ENCODE data around the gene AOPEP. TPM values are rescaled to one million over a fixed set of nuclear protein-coding genes. Genes with fewer than 3 reads are reported as not detected.
"Not testable (repeated sequence)": the region's sequence is repeated elsewhere in the genome, so short reads cannot be mapped to it uniquely, and the experiment has no call there.

Gene AOPEP
- total RNA-seq, 2 experiments from 2014 or later, result 6.9 to 7.0 TPM

DNA sequence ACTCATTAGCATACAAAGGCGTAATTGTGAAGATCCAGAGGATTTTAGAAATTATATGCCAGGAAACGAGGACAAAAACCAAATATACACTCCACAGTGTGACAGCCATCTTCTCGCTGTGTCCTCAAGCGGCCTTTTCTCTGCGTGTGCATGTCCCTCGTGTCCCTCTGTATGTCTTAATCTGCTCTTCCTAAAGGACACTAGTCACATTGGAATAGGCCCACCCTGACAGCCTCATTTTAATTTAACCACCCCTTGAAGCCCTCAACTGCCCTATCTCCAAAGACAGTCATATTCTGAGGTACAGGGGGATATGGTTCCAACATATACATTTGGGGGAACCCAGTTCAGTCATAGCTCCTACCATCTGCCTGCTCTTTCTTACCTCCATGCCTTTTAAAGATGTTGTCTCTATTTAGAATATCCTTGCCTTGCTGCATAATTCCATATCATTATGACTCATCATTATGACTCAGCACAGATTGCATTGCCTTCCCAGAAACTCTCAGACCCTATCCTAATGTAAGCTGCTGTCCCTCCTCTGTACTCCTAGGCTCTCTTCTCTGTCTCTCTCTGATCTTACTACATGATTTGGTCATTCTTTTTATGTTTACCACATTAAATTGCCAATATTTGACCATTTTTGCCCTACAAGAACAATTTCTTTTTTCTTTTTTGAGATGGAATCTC lies 210.9 kb downstream of the AOPEP start:
- H3K27me3 ChIP-seq (ENCODE audit: control insufficient read depth in 1 of 2, insufficient read depth in 2 of 2, low read length in 2 of 2), result no peaks in the 10 kb centered on the region
- no peak for DNase-seq
- H3K9me3 ChIP-seq (ENCODE audit: control insufficient read depth in 1 of 2, insufficient read depth in 1 of 2, low read length in 2 of 2), result no peaks in the 10 kb centered on the region
- intact Hi-C loops (cut with DNase I, micrococcal nuclease), result no loop called here
- CTCF ChIA-PET, result no interaction called here
- H3K9me3 Mint-ChIP-seq, result no peaks in the 10 kb centered on the region
- POLR2A ChIA-PET, result interaction anchor here (1.2 kb wide), 1 partner anchor 154 kb away, joined by 3 read pairs; no protein-coding TSS in a partner anchor
- no peaks in the 10 kb centered on the region for H3K36me3 ChIP-seq (ENCODE audit: insufficient read depth, low read length)
- no peak for ATAC-seq (ENCODE audit: poor library complexity)
- H3K4me1 ChIP-seq (ENCODE audit: insufficient read depth, low read length), result no peaks in the 10 kb centered on the region
- no peak overlapping the region for H3K4me3 Mint-ChIP-seq
- no peaks in the 10 kb centered on the region for H3K4me1 Mint-ChIP-seq (ENCODE audit: low read depth)
- TF ChIP-seq, protein P1, sequence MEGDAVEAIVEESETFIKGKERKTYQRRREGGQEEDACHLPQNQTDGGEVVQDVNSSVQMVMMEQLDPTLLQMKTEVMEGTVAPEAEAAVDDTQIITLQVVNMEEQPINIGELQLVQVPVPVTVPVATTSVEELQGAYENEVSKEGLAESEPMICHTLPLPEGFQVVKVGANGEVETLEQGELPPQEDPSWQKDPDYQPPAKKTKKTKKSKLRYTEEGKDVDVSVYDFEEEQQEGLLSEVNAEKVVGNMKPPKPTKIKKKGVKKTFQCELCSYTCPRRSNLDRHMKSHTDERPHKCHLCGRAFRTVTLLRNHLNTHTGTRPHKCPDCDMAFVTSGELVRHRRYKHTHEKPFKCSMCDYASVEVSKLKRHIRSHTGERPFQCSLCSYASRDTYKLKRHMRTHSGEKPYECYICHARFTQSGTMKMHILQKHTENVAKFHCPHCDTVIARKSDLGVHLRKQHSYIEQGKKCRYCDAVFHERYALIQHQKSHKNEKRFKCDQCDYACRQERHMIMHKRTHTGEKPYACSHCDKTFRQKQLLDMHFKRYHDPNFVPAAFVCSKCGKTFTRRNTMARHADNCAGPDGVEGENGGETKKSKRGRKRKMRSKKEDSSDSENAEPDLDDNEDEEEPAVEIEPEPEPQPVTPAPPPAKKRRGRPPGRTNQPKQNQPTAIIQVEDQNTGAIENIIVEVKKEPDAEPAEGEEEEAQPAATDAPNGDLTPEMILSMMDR (IDR thresholded peaks at IDR 0.05), result no peak
- H3K4me3 ChIP-seq (ENCODE audit: low read length), result no peak overlapping the region
- H3K27ac ChIP-seq (ENCODE audit: low read depth in 1 of 2, low read length in 2 of 2), result no peak overlapping the region
- H3K27me3 Mint-ChIP-seq, result no peaks in the 10 kb centered on the region
- peaks cover 4% of the 10 kb centered on the region for H3K36me3 Mint-ChIP-seq (ENCODE audit: low read depth)
- H3K27ac Mint-ChIP-seq, result no peak overlapping the region

DNA sequence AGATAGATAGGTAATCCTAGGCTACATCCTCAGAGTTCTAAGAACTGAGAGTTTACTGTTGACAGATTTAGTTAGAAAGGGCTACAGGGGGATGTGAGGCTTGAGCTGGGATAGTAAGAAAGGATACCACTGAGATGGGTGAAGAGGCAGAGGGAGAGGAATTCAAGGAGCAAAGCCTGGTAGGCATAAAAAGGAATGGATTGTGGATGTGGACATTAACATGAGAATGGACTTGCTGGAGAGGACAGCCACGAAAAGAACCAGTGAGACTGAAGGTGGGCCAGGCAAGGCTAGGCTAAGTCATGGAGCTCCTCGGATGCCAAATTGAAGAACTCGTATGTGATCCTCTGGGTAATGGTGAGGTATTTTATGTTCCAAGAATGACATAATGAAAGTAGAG lies 211.9 kb downstream of the AOPEP start:
- ATAC-seq (ENCODE audit: poor library complexity), result no peak
- no peaks in the 10 kb centered on the region for H3K9me3 Mint-ChIP-seq
- CTCF ChIA-PET, result no interaction called here
- TF ChIP-seq, protein P1 (IDR thresholded peaks at IDR 0.05), result no peak
- no peaks in the 10 kb centered on the region for H3K27me3 Mint-ChIP-seq
- H3K9me3 ChIP-seq (ENCODE audit: control insufficient read depth in 1 of 2, insufficient read depth in 1 of 2, low read length in 2 of 2), result no peaks in the 10 kb centered on the region
- intact Hi-C loops (cut with DNase I, micrococcal nuclease), result no loop called here
- H3K27ac Mint-ChIP-seq, result no peak overlapping the region
- peaks cover 4% of the 10 kb centered on the region for H3K36me3 Mint-ChIP-seq (ENCODE audit: low read depth)
- H3K27ac ChIP-seq (ENCODE audit: low read depth in 1 of 2, low read length in 2 of 2), result no peak overlapping the region
- H3K4me1 ChIP-seq (ENCODE audit: insufficient read depth, low read length), result no peaks in the 10 kb centered on the region
- DNase-seq, result no peak
- POLR2A ChIA-PET, result no interaction called here
- no peak overlapping the region for H3K4me3 ChIP-seq (ENCODE audit: low read length)
- no peak overlapping the region for H3K4me3 Mint-ChIP-seq
- no peaks in the 10 kb centered on the region for H3K27me3 ChIP-seq (ENCODE audit: control insufficient read depth in 1 of 2, insufficient read depth in 2 of 2, low read length in 2 of 2)
- no peaks in the 10 kb centered on the region for H3K4me1 Mint-ChIP-seq (ENCODE audit: low read depth)
- H3K36me3 ChIP-seq (ENCODE audit: insufficient read depth, low read length), result no peaks in the 10 kb centered on the region

DNA sequence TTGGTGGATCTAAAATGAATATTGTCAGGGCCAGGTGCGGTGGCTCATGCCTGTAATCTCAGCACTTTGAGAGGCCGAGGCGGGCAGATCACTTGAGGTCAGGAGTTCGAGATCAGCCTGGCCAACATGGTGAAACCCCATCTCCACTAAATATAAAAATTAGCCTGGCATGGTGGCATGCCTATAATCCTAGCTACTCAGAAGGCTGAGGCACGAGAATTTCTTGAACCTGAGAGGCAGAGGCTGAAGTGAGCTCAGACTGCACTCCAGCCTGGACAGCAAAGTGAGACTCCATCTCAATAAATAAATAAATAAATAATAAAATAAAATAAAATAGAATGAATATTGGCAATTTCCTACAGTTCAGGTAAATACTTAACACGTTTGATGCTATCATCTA lies 213.8 kb downstream of the AOPEP start:
- H3K36me3 Mint-ChIP-seq (ENCODE audit: low read depth); H3K4me1 Mint-ChIP-seq (ENCODE audit: low read depth); H3K9me3 Mint-ChIP-seq; POLR2A ChIA-PET; CTCF ChIA-PET; H3K27ac ChIP-seq (ENCODE audit: low read depth in 1 of 2, low read length in 2 of 2); H3K27ac Mint-ChIP-seq; H3K4me3 ChIP-seq (ENCODE audit: low read length); H3K9me3 ChIP-seq (ENCODE audit: control insufficient read depth in 1 of 2, insufficient read depth in 1 of 2, low read length in 2 of 2); H3K4me1 ChIP-seq (ENCODE audit: insufficient read depth, low read length); H3K27me3 ChIP-seq (ENCODE audit: control insufficient read depth in 1 of 2, insufficient read depth in 2 of 2, low read length in 2 of 2); H3K36me3 ChIP-seq (ENCODE audit: insufficient read depth, low read length); intact Hi-C loops (cut with DNase I, micrococcal nuclease); H3K27me3 Mint-ChIP-seq; DNase-seq; H3K4me3 Mint-ChIP-seq; ATAC-seq (ENCODE audit: poor library complexity): not testable (repeated sequence)

Data from CD4-positive, alpha-beta T cell (primary cell).